HG03571 (cell line): ENCODE measurements around the gene GCC1.
"Not testable (repeated sequence)": the region's sequence is repeated elsewhere in the genome, so short reads cannot be mapped to it uniquely, and the experiment has no call there.

Source experiments
- ATAC-seq: cut with Tn5 transposase; IDR thresholded peaks from one replicate; pipeline ENCODE4 v1.9.1; 2021; ENCODE audit not compliant: unreplicated experiment

The GCC1 gene

DNA sequence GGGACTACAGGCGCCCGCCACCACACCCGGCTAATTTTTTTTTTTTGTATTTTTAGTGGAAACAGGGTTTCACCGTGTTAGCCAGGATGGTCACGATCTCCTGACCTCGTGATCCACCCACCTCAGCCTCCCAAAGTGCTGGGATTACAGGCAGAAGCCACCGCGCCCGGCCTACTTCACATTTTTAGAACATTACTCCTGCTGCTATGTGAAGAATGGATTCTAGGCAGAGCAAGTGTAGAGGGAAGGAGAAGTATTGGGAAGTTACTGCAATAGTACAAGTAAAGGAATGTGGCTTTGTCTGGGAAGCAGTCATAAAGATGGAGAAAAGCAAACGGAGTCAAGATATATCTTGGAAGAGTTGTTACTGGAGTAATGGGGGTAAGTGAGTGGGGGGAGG, 44.9 kb downstream of the GCC1 start:
- not testable (repeated sequence) for ATAC-seq

DNA sequence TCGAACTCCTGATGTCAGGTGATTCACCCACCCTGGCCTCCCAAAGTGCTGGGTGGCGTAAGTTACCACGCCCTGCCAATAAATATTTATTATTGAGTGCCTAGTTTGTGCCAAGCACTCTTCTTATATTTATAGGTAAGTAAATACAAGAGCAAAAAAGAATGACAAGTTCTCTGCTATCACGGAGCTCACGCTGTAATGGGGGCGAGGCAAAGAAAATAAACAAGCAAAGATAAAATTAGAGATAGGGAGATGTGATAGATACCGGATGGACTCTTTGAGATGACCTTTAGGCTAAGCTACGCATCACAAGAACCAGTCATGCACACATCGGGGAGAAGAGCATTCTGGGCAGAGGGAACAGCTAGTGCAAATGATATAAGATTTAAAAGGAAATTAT, 46.3 kb downstream of the GCC1 start:
- no peak for ATAC-seq

DNA sequence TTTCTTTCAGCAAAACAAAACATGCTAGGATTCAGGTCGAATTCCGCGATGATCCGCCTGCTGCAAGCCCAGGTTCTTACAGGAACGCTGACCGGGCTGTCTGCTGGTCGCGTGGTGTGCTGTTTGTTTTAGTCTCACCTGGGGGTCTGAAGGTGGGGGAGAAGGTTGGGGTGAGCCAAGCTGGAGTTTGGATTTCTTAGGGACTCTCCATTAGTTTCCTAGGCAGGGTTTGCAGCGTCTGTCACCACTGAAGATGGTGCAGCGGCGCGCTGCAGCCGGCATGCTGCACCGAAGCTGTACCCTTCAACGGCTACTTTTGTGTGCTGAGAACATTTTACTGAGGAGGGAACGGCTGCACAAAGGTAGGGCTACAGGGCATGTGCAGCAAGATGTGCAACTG, 48.7 kb downstream of the GCC1 start:
- ATAC-seq = no peak

DNA sequence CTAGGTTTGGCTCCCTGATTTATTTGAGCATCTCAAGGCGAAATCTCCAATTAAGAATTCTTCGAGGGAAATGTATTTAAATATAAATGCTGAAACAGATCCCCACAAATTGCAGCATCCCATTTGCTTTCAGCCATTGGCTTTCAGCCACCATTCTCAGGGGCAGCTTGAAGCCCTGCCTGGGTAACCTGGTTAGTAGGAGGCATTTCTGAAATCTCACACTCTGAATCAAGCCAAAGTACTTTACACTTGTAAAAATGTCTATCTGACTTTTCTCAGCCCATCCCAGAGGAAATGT, 49.1 kb downstream of the GCC1 start:
- no peak for ATAC-seq

DNA sequence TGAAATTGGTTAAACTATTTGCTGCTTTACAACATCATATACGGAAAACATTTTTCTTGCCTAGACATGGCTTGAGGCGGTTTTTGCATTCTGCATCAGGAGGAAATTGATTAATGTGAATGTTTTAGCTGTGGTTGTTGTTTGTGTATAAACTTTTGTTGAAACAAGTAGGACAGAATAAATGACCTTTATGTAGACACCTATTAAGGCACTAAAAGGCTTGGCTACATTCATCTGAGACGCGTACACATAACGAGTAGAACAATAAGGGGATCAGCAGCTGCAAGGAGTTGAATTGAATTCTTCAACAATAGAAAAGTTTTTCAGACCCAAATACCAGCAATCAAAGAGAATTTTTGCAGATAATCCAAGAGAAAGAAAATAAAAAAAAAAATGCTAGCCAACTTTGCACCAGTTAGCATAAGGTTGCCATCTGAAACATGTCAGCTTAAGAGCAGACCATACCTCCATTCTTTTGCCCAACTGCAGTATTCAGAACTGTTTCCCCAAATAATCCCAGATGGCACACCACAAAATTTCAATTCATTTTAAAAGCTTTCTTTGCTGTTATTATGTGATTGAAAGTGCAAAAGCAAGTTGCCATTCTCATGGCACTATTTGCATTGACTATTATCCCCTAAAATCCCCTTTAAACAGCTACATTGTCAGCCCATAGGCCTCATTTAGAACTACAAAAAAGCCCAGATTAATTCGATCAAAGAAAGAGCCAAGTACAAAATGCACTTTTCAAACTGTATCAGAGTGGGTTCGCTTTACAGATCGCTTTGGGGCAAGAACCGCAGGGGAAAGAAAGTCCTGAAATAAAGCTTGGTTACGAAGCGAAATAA, 49.6 kb downstream of the GCC1 start:
- no peak for ATAC-seq

DNA sequence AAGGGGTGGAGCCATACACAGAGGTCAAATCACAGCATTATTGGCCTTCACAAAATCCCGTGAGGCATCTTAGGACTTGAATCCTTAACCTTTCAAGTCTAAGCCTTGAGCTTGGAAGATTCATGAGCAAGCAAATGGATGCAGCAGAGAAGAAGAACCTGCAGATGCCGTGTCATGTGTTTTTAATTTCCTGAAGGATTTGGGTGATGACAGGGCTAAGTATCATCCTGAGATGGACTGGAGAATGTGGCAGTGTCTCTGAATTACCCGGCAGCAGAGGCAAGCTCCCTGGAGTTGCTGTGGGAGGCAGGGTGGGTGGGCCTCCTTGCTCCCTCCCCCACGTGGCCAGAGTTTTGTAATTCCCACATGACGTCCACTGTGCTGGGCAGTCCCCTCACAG, 50.8 kb downstream of the GCC1 start:
- ATAC-seq = no peak

DNA sequence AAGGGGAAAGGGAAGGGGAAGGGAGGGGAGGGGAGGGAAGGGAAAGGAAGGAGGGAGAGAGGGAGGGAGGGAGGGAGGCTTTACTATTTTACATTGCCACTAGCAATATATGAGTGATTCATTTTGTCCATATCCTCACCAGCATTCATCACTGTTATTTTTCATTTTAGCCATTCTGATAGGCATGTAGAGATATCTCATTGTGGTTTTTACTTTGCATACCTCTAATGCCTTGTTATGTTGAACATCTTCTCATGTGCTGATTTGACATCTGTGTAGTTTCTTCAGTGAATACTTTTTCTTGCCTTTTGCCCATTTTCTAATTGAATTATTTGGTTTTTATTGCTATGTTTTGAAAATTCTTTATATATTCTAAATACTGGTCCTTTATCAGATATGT, 52.7 kb downstream of the GCC1 start:
- ATAC-seq = no peak

DNA sequence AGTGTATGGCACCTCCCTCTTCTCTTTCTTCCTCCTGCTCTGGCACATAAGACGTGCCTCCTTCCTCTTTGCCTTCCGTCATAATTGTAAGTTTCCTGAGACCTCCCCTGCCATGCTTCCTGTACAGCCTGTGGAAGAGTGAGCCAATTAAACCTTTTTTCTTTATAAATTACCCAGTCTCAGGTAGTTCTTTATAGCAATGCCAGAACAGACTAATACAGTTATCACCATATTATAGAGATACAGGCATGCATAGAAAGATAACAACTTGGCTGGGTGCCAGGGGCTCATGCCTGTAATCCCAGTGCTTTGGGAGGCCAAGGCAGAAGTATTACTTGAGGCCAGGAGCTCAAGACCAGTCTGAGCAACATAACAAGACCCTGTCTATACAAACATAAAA, 53.2 kb downstream of the GCC1 start:
- no peak for ATAC-seq
